Transverse colon (tissue), 4 donors: ENCODE measurements around the gene LASP1NB.

Source experiments
- CTCF ChIP-seq, 5 experiments: fragments of 200-600 bp in 3 of 5; fragments of 450-650 bp in 2 of 5; sonication (generic) in 3 of 5; IDR thresholded peaks; 1 replicate in 2 of 5; 2 replicates in 3 of 5; pipeline ENCODE4 v1.5.1; 2016 to 2017; ENCODE audit warnings: antibody characterized with exemption in 5 of 5, inconsistent platforms in 3 of 5, mild to moderate bottlenecking in 2 of 5, moderate library complexity in 1 of 5
- POLR2A ChIP-seq: fragments of 450-650 bp; IDR thresholded peaks from one replicate; pipeline ENCODE4 v1.6.1; 2016; ENCODE audit warnings: antibody characterized with exemption, mild to moderate bottlenecking, moderate library complexity
- POLR2AphosphoS5 ChIP-seq, 3 donors: sonication (generic); formaldehyde crosslinking; IDR thresholded peaks; one replicate each; pipeline ENCODE4 v1.6.1; 2016; ENCODE audit warnings: antibody characterized with exemption in 3 of 3

- TF ChIP-seq POLR2AphosphoS5 (IDR thresholded peaks at IDR 0.05) (no peak), POLR2A (no peak), CTCF (IDR thresholded peaks at IDR 0.05) (no peak)
Measured at GRCh38 chr17:38943607-38944006, 18.2 kb downstream of the LASP1NB start.
